ENCODE measurements around the gene PIGH.
"Not testable (repeated sequence)": the region's sequence is repeated elsewhere in the genome, so short reads cannot be mapped to it uniquely, and the experiment has no call there.

PIGH gene

GRCh38 chr14:67599698-67600561 lies at the start of gene PIGH:
Gene PIGH (minus strand): TSS chr14:67600268. CDS start chr14:67600203, 65 bp downstream.
- peak; percentile 87 for DNase-seq

GRCh38 chr14:67646131-67646530 lies 46.1 kb upstream of the PIGH start:
- no peak for DNase-seq

- DNase-seq, result no peak
Measured at GRCh38 chr14:67645414-67645813, 45.3 kb upstream of the PIGH start.

GRCh38 chr14:67644428-67644827 lies 44.4 kb upstream of the PIGH start:
- DNase-seq, result no peak

GRCh38 chr14:67643713-67644112 lies 43.6 kb upstream of the PIGH start:
- no peak for DNase-seq

GRCh38 chr14:67641902-67642749 lies 42.1 kb upstream of the PIGH start:
- DNase-seq, result no peak

GRCh38 chr14:67641480-67641879 lies 41.4 kb upstream of the PIGH start:
- DNase-seq, result no peak

GRCh38 chr14:67638642-67639041 lies 38.6 kb upstream of the PIGH start:
- no peak for DNase-seq

- DNase-seq, result peak; percentile 35
Measured at GRCh38 chr14:67636361-67636919, 36.4 kb upstream of the PIGH start.

- no peak for DNase-seq
Measured at GRCh38 chr14:67633451-67634147, 33.5 kb upstream of the PIGH start.

- DNase-seq, result no peak
Measured at GRCh38 chr14:67630938-67631337, 30.9 kb upstream of the PIGH start.

- no peak for DNase-seq
Measured at GRCh38 chr14:67630186-67630585, 30.1 kb upstream of the PIGH start.

- no peak for DNase-seq
Measured at GRCh38 chr14:67627519-67627918, 27.5 kb upstream of the PIGH start.

GRCh38 chr14:67626131-67626530 lies 26.1 kb upstream of the PIGH start:
- not testable (repeated sequence) for DNase-seq

GRCh38 chr14:67623114-67623513 lies 23.0 kb upstream of the PIGH start:
- no peak for DNase-seq

- no peak for DNase-seq
Measured at GRCh38 chr14:67622675-67623074, 22.6 kb upstream of the PIGH start.

GRCh38 chr14:67620217-67620785 lies 20.2 kb upstream of the PIGH start:
- DNase-seq, result peak; percentile 25

- DNase-seq, result peak; percentile 94
Measured at GRCh38 chr14:67619446-67620216, 19.6 kb upstream of the PIGH start, which contains the start of gene ARG2. Gene ARG2 (plus strand): TSS chr14:67619920. CDS start chr14:67619978, 58 bp downstream.

GRCh38 chr14:67618617-67619063 lies 18.6 kb upstream of the PIGH start:
- peak; percentile 61 for DNase-seq

GRCh38 chr14:67610491-67610890 lies 10.4 kb upstream of the PIGH start:
- no peak for DNase-seq

GRCh38 chr14:67609642-67610310 lies 9.7 kb upstream of the PIGH start:
- no peak for DNase-seq

Data from NCI-H1092 treated with DMSO at 0.1 percent for 48 hours (cell line).